ENCODE results near the gene ACP1.

ACP1 gene

GRCh38 chr2:256094-256493 lies 8.7 kb upstream of the ACP1 start:
- no peak for DNase-seq

- DNase-seq: no peak
Observed at GRCh38 chr2:257429-257828, 7.3 kb upstream of the ACP1 start.

- DNase-seq: no peak
Observed at GRCh38 chr2:257842-258241, 6.9 kb upstream of the ACP1 start.

GRCh38 chr2:258933-259332 lies 5.8 kb upstream of the ACP1 start:
- no peak for DNase-seq

GRCh38 chr2:259789-260331 lies 4.9 kb upstream of the ACP1 start:
- DNase-seq: no peak

GRCh38 chr2:260507-261161 lies 4.1 kb upstream of the ACP1 start:
- no peak for DNase-seq

- DNase-seq: no peak
Observed at GRCh38 chr2:262117-262516, 2.6 kb upstream of the ACP1 start.

GRCh38 chr2:263022-263738 lies 1.6 kb upstream of the ACP1 start:
- no peak for DNase-seq

GRCh38 chr2:263774-264492 lies 814 bp upstream of the ACP1 start, which contains the start of gene SH3YL1:
Gene SH3YL1, minus strand, starts transcription at chr2:264032. Its CDS starts 48 bp downstream, at chr2:263984.
- peak; percentile 56 for DNase-seq

- no peak for DNase-seq
Observed at GRCh38 chr2:268323-268722, 3.6 kb downstream of the ACP1 start.

GRCh38 chr2:269356-270030 lies 4.7 kb downstream of the ACP1 start:
- DNase-seq: no peak

- DNase-seq: no peak
Observed at GRCh38 chr2:270861-271260, 6.1 kb downstream of the ACP1 start.

- DNase-seq: no peak
Observed at GRCh38 chr2:271917-272316, 7.2 kb downstream of the ACP1 start.

- DNase-seq: no peak
Observed at GRCh38 chr2:273333-273732, 8.6 kb downstream of the ACP1 start.

GRCh38 chr2:274503-274902 lies 9.8 kb downstream of the ACP1 start:
- no peak for DNase-seq

GRCh38 chr2:275466-275865 lies 10.7 kb downstream of the ACP1 start:
- no peak for DNase-seq

GRCh38 chr2:278312-278926 lies 13.7 kb downstream of the ACP1 start:
- no peak for DNase-seq

- no peak for DNase-seq
Observed at GRCh38 chr2:278927-279320, 14.2 kb downstream of the ACP1 start.

GRCh38 chr2:279366-279765 lies 14.6 kb downstream of the ACP1 start:
- DNase-seq: no peak

GRCh38 chr2:279956-280649 lies 15.4 kb downstream of the ACP1 start:
- DNase-seq: no peak

- DNase-seq: no peak
Observed at GRCh38 chr2:280650-281110, 15.9 kb downstream of the ACP1 start.

- DNase-seq: no peak
Observed at GRCh38 chr2:281381-281780, 16.6 kb downstream of the ACP1 start.
